ENCODE results near the gene AKR1D1.

Gene AKR1D1

GRCh38 chr7:138161600-138162081, 85.4 kb downstream of the AKR1D1 start:
- DNase-seq (ENCODE audit: low read depth, low spot score), result peak; percentile 90
- TF ChIP-seq CTCF (IDR thresholded peaks at IDR 0.05; ENCODE audit: low read depth, low read length), result peak; percentile 84
- in situ Hi-C loops (cut with HindIII; ENCODE audit: low sequenced_read_pairs), result no loop called here
- no peak overlapping the region for H3K4me3 ChIP-seq (ENCODE audit: low read depth, low read length)

- in situ Hi-C loops (cut with HindIII; ENCODE audit: low sequenced_read_pairs), result no loop called here
- TF ChIP-seq CTCF (IDR thresholded peaks at IDR 0.05; ENCODE audit: low read depth, low read length), result no peak
- no peak overlapping the region for H3K4me3 ChIP-seq (ENCODE audit: low read depth, low read length)
- DNase-seq (ENCODE audit: low read depth, low spot score), result no peak
Measured at GRCh38 chr7:138162236-138162635, 86.0 kb downstream of the AKR1D1 start.

GRCh38 chr7:138163800-138164199, 87.5 kb downstream of the AKR1D1 start:
- no peak for TF ChIP-seq CTCF (IDR thresholded peaks at IDR 0.05; ENCODE audit: low read depth, low read length)
- no peak overlapping the region for H3K4me3 ChIP-seq (ENCODE audit: low read depth, low read length)
- no peak for DNase-seq (ENCODE audit: low read depth, low spot score)
- in situ Hi-C loops (cut with HindIII; ENCODE audit: low sequenced_read_pairs), result no loop called here

- no peak for DNase-seq (ENCODE audit: low read depth, low spot score)
- in situ Hi-C loops (cut with HindIII; ENCODE audit: low sequenced_read_pairs), result no loop called here
- no peak overlapping the region for H3K4me3 ChIP-seq (ENCODE audit: low read depth, low read length)
- no peak for TF ChIP-seq CTCF (IDR thresholded peaks at IDR 0.05; ENCODE audit: low read depth, low read length)
Measured at GRCh38 chr7:138164804-138165203, 88.5 kb downstream of the AKR1D1 start.

GRCh38 chr7:138166681-138167080, 90.4 kb downstream of the AKR1D1 start:
- TF ChIP-seq CTCF (IDR thresholded peaks at IDR 0.05; ENCODE audit: low read depth, low read length), result no peak
- no peak overlapping the region for H3K4me3 ChIP-seq (ENCODE audit: low read depth, low read length)
- in situ Hi-C loops (cut with HindIII; ENCODE audit: low sequenced_read_pairs), result no loop called here
- DNase-seq (ENCODE audit: low read depth, low spot score), result no peak

- H3K4me3 ChIP-seq (ENCODE audit: low read depth, low read length), result no peak overlapping the region
- TF ChIP-seq CTCF (IDR thresholded peaks at IDR 0.05; ENCODE audit: low read depth, low read length), result no peak
- no peak for DNase-seq (ENCODE audit: low read depth, low spot score)
- in situ Hi-C loops (cut with HindIII; ENCODE audit: low sequenced_read_pairs), result no loop called here
Measured at GRCh38 chr7:138167222-138167621, 91.0 kb downstream of the AKR1D1 start.

- no peak overlapping the region for H3K4me3 ChIP-seq (ENCODE audit: low read depth, low read length)
- in situ Hi-C loops (cut with HindIII; ENCODE audit: low sequenced_read_pairs), result no loop called here
- TF ChIP-seq CTCF (IDR thresholded peaks at IDR 0.05; ENCODE audit: low read depth, low read length), result no peak
- DNase-seq (ENCODE audit: low read depth, low spot score), result no peak
Measured at GRCh38 chr7:138167869-138168296, 91.6 kb downstream of the AKR1D1 start.

Measured in astrocyte of the spinal cord (primary cell).